Kidney capillary endothelial cell (primary cell): ENCODE data around the gene RGS9BP.
"Not testable (repeated sequence)": the region's sequence is repeated elsewhere in the genome, so short reads cannot be mapped to it uniquely, and the experiment has no call there.

Experiments used
- DNase-seq: peaks from one replicate; pipeline ENCODE4 v3.0.0-alpha.2; 2018; ENCODE audit warnings: low spot score

Gene RGS9BP, protein sequence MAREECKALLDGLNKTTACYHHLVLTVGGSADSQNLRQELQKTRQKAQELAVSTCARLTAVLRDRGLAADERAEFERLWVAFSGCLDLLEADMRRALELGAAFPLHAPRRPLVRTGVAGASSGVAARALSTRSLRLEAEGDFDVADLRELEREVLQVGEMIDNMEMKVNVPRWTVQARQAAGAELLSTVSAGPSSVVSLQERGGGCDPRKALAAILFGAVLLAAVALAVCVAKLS

DNA sequence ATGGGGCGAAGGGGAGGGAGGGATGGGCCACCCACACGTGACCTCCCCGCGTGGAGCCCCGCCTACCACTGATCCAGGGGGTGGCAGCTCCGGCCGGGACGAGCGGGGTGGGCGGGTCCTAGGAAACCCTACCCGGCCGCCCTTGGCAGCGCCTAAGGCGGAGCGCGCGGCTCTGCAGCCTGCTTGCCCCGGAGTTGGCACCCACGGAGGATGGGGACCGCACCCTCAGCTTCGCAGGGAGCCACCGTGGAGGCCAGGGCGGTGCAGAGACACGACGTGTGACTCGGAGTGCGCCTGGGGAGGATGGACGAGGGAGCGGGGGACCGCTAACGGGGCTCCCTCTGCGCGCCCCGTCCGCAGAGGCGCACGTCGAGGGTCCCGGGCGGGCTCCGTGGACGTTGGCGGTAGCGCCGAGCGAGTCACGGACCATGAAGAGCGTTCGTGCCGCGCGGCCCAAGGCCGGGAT is at the start of gene RGS9BP:
RGS9BP (plus strand) TSS at position 129 of the 466 bp plus-strand sequence. CDS start 416 bp downstream, outside the sequence.
- peak; percentile 42 for DNase-seq

DNA sequence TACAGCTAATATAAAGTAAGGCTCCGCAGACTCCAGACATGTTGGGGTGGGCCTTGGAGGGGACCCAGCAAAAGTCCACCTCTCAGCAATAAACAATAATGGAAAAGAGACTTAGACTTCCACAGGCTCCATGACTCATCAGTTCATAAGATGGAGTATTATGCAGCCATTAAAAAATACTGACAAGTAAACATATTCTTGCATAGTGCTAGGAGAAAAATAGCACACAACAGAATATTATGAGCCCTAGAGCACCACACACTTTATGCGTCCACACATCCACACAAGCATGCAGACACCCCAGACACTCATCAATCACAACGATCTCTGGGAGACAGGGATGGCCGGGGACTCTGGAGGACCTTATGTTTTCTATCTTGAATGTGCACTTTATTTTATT is 48.7 kb upstream of the RGS9BP start:
- DNase-seq = no peak

DNA sequence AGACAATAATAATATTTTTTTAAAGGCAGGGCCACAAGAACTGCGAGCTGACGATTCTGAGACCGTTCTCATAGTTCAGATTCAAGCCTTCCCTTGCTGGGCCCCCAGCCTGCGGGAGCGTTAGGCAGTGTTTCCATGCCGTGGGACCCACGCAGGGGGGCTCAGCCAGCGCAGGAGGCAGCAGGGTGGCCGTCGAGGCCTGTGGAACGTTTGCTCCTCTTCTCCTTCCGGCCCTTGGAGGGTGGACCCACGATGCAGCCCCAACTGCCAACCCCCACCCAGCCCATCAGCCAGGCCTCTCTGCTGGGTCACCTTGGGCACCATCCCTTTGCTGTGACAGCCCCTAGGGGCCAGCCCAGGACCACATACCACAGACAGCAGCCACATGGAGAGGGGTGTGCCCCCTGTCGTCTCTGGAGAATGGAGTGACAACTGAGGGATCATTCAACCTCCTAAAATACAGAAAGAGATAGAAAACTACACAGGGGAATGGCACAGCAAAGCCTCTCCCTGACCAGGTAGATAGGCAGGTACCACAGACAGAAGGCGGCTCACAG is 47.9 kb upstream of the RGS9BP start:
- no peak for DNase-seq

DNA sequence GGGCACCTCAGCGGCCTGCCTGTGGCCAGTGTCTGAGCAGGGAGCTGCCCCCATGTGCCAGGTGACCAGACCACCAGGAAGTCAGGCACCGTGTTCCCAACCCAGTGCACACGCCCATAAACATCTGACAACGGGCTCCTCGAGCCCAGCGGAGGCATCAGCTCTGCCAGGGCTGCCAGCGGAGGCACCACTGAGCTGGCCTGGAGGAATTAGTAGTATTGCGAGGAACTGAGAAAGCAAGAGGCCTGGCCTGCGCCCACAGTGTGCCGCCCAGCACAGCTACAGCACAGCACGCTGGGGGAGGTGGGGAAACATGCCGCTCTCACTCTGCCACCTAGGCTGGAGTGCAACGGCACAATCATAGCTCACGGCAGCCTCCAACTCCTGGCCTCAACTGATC is 45.3 kb upstream of the RGS9BP start:
- no peak for DNase-seq

DNA sequence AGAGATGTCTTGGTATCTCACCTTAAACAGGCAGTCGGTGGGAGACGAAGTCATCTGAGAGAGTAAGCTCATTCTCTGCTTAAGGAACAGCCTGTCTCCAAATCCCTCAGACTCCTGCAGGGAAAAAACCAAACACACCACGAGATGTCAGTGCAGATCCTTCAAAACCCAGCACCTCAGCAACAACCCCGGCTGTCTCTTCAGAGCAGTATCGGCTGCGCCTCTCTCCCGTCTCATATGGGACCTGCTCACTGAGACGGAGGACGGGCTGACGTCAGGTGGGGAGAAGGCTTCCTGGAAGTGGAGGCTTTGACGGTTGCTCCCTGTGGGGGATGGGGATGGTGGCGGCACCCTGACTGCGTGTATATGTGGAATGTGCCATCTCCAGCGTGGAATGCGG is 44.3 kb upstream of the RGS9BP start:
- no peak for DNase-seq

DNA sequence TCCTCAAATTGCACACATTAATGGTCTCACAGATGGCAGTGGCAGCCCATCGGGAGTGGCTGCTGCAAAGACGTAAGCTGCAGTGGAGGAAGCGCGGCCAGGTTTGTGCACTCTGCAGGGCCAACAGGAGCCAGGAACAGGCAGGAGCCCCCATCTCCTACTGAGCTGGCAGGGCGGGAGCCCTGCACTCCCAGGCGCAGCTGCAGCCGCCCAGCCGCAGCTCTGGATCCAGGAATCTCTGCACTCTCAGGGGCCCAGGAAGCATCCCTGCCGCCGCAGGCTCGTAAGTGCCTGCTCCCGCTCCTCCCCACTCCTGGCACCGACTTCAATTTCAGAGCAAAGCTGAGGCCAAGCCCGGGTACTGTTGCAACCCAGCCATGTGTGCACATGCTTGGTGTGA is 38.2 kb upstream of the RGS9BP start:
- no peak for DNase-seq

DNA sequence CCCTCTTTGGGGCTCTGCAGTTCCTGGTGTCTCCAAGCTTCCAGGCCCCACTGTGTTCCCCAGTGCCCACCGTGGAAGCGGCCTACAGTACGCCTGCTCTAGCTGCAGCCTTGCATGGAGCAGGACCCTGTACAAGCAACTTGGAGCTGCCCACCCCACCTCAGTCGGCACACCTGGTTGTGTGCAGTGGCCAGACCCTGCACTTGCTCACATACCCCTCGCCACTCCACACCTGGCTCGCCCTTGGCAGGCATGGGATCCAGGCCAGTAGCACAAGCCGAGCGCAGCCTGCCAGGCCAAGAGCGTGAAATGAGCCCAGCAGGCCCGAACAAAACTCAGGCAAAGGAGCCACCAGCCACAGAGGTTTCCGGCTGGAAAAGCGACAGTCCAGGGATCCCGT is 37.0 kb upstream of the RGS9BP start:
- DNase-seq = no peak

DNA sequence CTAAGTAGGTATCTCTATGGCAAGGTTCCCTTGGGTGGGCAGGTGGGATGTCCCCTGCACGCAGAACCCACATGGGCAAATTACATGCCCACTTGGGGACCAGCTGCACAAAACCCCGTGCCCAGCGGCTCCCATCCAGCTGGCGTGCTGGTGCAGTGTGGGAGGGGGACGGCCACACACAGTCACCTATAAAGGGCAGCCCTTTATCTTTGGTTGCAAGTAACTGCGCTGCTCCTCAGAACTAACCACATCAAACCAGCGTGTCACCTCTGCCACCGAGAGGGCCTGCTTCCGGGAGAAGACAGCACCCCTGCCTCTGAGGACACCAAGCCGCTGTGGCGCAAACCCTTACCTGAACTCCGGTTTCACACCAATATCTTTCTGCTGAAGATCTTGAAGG is 32.9 kb upstream of the RGS9BP start:
- no peak for DNase-seq

DNA sequence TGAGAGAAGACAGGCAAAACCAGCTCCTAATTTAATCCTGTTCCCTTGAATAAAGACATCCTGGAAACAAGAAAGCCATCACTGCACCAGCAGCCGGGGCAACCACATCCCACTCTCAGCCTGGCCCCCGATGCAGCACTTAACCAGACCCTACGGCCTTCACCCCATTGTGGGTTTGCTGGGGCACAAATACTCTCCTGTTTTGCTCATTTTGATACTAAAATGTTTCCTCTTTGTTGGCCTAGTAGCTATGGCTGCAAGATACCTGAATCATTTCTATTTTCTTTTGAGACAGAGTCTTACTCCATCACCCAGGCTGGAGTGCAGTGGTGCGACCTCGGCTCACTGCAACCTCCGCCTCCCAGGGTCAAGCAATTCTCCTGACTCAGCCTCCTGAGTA is 29.1 kb upstream of the RGS9BP start:
- no peak for DNase-seq

DNA sequence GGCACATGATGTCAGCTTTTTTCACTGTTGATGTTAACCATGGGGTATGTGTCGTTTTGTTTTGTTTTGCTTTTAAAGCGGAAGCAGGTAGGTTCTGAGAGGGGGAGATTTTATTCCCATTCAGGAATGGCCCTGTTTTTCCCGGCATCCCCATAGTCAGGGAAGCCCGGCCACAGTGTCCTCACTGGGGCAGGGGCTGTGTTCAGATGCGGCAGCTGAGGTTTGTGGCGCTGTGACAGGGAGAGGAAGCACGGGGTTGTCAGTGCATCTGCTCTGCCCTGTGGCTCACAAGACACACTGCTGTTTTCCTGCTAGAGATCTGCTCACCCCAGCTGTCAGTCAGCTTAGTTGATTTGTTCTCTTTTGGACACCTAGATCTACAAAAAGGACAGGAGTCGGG is 28.3 kb upstream of the RGS9BP start:
- DNase-seq = no peak

DNA sequence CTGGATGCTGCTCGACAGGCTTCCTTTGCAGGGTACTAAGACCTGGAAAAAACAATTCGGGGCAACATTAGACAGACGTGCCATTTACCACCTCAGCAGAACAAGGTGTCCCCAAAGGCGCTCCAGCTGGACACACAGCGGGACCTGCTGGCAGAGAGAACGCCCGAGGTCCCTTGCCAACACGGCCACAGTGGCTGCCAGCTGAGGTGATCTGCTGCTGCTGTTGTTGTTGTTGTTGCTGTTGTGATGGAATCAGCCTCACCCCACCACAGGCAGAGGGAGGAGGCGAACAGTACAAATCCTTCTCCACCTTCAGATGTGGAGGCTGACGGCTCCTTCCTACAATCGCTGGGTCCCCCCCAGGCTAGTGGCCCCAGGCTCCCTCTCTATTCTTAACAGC is 25.9 kb upstream of the RGS9BP start:
- DNase-seq = no peak

DNA sequence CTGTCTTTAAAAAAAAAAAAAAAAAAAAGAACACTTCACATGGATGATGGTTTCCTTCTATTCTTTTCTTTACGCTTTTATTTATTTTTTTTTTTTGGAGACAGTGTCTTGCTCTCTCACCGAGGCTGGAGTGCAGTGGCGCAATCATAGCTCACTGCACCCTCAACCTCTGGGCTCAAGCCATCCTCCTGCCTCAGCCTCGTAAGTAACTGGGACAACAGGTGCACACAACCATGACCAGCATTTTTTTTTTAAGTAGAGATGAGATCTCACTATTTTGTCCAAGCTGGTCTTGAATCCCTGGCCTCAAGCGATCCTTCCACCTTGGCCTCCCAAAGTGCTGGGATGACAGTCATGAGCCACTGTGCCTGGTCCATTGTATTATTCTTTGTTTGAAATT is 25.0 kb upstream of the RGS9BP start:
- no peak for DNase-seq

DNA sequence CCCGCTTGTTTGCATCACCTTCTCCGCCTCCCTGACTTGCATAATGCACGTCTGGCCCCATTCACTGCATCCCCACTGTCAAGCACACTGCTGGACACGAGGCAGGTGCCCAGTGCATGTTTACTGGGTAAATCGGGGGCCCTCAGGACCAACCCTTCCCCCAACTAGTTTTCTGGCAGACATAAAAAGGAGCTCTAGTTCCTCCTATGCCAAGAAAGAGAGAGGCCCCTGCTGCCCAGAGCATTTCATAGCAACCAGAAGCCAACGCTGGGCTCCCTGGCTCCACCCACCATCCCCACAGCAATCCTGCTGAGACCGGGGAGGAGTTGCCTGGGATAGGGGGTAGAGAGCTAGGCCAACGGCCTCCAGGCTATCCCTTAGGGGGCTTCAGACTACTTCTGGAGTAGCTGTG is 23.9 kb upstream of the RGS9BP start:
- no peak for DNase-seq

DNA sequence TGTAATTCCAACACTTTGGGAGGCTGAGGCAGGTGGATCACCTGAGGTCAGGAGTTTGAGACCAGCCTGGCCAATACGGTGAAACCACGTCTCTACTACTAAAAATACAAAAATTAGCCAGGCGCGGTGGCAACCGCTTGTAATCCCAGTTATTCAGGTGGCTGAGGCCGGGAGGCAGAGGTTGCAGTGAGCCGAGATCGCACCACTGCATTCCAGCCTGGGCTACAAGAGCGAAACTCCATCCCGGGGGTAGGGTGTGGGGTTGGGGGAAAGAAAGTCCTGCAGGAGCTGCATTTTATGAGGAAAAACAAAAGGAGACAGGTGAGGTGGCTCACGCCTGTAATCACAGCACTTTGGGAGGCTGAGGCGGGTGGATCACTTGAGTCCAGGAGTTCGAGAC is 23.3 kb upstream of the RGS9BP start:
- DNase-seq = not testable (repeated sequence)

DNA sequence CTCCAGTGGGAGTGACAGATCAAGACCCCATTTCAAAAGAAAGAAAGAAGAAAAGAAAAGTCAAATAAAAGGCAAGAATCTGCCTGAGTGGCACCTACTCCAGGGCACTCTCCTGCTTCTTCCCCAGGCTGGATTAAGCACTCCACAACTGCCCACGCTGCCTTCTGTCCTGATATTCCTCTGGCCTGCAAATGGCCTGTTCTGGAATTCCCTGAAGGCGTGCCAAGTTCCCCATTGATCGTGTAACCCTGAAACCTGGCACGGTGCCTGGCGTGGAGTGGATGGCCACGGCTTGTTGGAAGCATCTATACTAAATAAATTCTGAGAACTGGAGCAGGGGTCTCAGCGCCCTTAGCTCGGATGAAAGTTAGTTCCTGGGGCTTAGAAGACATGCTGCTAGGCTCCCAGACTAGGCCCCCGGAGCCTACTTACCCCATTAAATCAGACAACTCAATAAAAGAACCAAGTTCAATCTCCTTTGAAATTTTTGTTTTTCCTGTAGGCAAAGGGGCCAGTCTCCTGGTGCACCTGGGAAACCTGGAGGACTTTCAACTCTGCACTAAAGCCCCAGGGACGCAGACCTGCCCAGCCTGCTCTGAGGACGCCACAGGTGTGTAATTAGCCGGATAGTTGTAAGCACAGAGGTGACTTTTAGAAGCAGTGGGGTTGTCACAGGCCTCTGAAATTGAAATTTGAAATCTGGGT is 22.6 kb upstream of the RGS9BP start:
- DNase-seq = no peak

DNA sequence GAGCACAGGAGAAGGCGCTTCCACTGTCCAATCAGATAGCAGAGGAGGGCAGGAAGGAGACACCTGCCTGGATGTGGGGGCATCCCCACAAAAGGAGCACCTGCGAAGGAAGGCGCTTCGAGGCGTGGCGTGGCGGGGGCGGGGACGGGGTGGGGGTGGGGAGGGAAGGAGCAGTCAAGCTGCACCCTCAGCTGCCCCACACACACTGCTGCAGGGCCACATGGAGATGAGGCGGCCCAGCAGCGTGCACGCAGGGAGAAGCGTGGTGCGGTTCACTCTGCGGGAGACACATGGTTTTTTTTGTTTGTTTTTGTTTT is 22.1 kb upstream of the RGS9BP start:
- no peak for DNase-seq

DNA sequence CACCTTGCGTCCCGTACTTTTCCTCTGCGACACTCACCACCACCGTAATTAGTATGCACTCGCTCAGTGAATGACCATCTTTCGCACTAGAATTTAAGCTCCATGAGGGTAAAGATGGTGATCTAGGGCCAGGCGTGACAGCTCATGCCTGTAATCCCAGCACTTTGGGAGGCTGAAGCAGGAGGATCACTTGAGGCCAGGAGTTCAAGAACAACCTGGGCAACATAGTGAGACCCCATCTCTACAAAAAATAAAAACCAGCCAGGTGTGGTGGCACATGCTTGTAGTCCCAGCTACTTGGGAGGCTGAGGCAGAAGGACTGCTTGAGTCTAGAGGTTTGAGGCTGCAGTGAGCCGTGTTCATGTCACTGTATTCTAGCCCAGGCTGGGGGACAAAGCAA is 19.3 kb upstream of the RGS9BP start:
- DNase-seq = not testable (repeated sequence)

DNA sequence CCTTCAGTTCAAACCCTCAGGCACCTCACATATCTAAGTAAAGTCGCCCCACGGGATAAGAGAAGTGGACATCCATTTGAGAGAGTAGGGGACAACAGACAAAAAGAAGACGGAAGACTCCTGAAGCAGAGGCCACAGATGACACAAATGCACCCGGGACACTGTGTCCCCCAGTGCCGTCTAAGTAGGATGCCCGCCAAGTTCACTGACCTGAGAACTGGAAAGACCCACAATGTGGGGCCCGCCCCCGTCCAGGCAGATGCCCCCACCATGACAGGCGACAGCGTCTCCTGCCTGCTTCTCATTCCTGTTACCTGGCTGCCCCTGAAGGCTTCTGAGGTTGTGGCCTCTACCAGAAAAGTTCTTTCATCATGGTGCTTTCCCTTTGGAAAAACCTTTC is 17.6 kb upstream of the RGS9BP start:
- DNase-seq = no peak

DNA sequence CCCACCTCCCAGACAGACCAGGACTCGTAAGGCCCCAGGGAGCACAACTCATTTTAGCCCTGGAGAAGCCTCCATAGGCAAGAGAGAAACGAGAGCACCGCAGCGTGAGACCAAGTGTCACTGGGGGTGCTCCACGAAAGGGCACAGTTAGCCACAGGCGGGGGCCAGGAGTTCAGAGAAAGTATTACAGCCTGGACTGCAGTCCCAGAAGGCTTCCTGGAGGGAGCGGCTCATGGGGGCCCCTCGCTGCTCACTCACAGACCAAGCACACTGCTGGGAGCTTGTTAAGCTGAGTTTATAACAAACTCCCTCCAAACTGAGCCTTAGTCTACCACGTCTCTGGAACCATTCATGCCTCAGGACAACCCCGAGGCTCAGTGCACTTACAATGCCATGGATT is 17.1 kb upstream of the RGS9BP start:
- DNase-seq = no peak

DNA sequence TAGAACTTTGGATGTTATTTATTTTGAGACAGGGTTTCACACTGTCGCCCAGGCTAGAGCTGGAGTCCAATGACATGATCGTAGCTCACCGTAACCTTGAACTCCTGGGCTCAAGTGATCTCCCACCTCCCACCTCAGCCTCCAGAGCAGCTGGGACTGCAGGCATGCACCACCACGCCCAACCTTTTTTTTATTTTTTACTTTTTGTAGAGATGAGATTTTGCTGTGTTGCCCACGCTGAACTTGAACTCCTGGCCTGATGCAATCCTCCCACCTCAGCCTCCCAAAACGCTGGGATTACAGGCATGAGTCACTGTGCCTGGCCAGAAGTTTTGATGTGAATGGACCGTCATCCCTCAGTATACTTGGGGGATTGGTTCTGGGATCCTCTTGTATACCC is 14.3 kb upstream of the RGS9BP start:
- DNase-seq = no peak

DNA sequence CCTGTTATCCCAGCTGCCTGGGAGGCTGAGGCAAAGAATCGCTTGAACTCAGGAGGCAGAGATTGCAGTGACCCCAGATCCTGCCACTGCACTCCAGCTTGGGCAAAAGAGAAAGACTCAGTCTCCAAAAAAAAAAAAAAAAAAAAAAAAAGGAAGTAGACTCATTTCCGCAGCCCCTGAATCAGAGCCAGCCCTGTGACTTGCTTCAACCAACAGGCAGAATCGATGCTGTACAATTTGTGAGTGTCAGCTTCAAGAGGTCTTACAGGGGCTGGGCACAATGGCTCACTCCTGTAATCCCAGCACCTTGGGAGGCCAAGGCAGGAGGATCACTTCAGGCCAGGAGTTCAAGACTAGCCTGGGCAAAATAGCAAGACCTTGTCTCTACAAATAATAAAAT is 13.5 kb upstream of the RGS9BP start:
- DNase-seq = peak; percentile 55

DNA sequence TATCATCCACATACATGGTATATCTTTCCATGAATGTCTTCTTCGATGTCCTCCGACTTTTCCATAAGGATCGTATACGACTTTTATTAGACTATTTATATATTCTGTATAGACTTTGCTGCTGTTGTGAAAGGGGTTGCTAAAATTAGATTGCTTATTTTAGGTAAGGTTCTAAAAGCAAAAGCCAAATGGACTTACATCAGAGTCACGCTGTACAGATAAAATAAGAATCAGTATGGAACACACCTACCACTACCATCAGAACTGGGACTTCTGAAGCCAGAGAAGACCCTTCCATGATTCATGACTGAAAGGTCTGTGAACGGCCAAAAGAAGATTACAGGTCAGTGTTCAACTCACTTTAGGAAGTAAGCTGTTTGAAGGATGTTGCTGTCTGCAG is 9.6 kb upstream of the RGS9BP start:
- DNase-seq = no peak

DNA sequence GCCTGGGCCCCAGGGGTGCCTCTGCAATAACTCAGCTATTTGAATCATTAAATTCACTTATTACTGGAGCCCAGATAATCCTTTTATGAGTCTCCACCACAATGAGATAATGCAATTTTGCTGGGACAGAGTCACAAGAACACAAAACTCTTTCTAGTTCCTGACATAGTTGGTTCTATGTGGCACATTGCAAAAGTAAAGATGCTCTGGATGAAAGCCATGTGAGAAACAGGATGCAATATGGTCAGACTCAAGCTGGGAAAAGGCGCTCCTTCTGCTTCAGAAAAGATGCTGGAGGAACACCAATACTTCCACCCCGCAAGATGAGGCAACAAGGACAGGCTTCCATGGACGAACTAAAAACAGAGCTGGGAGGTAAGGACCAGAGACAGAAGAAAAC is 6.3 kb upstream of the RGS9BP start:
- DNase-seq = no peak
